SK-N-SH (cell line): ENCODE measurements around the gene TBC1D1. TPM values are rescaled to one million over a fixed set of nuclear protein-coding genes. Genes with fewer than 3 reads are reported as not detected.

Experiments
- CTCF ChIA-PET: fragments of 300-600, 350-600 bp; formaldehyde crosslinking; extraction: SDS; loops from one replicate; lab custom pipeline; 2021; lab: Yijun Ruan, JAX
- POLR2A ChIA-PET: fragments of 350-600 bp; sonication (Branson Sonifier 250); formaldehyde crosslinking; extraction: SDS; loops from one replicate; lab custom pipeline; 2020; ENCODE audit warnings: antibody characterized with exemption, inconsistent platforms; lab: Yijun Ruan, JAX
- DNase-seq: peaks from one replicate; pipeline ENCODE4 v3.0.0; 2012
- H2AFZ ChIP-seq: fragments of 200-600 bp; sonication (generic); 2 replicates; pipeline ENCODE4 v1.8.1; 2016; ENCODE audit warnings: antibody characterized with exemption, mild to moderate bottlenecking, low read depth
- H3F3A ChIP-seq: fragments of 200-600 bp; sonication (generic); replicated peaks from 2 replicates; pipeline ENCODE3; 2016; ENCODE audit warnings: antibody characterized with exemption, mild to moderate bottlenecking; ENCODE audit not compliant: insufficient read depth
- H3K27ac ChIP-seq, 2 experiments: fragments of 200-500 bp in 1 of 2; fragments of 200-600 bp in 1 of 2; sonication (Bioruptor generic) in 1 of 2; sonication (generic), shearing (Covaris generic) in 1 of 2; 2 replicates each; pipeline versions ENCODE4 v1.5.1 to v1.6.1; 2014 to 2016; ENCODE audit warnings: low read depth in 2 of 2, inconsistent platforms in 1 of 2, low read length in 1 of 2, mild to moderate bottlenecking in 1 of 2, mixed read lengths in 1 of 2
- H3K27me3 ChIP-seq: fragments of 200-600 bp; sonication (generic), shearing (Covaris generic); 2 replicates; pipeline ENCODE4 v1.6.1; 2016; ENCODE audit warnings: mixed run types; ENCODE audit not compliant: insufficient read depth
- H3K36me3 ChIP-seq, 2 experiments: fragments of 200-500 bp in 1 of 2; fragments of 200-600 bp in 1 of 2; sonication (Bioruptor generic) in 1 of 2; sonication (generic) in 1 of 2; replicated peaks in 1 of 2; 2 replicates each; pipeline versions ENCODE3 to v1.5.1; 2014 to 2016; ENCODE audit warnings: low read length in 1 of 2, mild to moderate bottlenecking in 1 of 2; ENCODE audit not compliant: insufficient read depth in 2 of 2, control insufficient read depth in 1 of 2
- H3K4me1 ChIP-seq, 2 experiments: fragments of 200-500 bp in 1 of 2; fragments of 200-600 bp in 1 of 2; sonication (Bioruptor generic) in 1 of 2; sonication (generic), shearing (Covaris generic) in 1 of 2; 2 replicates each; pipeline versions ENCODE4 v1.5.1 to v1.6.1; 2014 to 2016; ENCODE audit warnings: low read depth in 1 of 2, low read length in 1 of 2, mixed run types in 1 of 2; ENCODE audit not compliant: insufficient read depth in 2 of 2, control insufficient read depth in 1 of 2
- H3K4me2 ChIP-seq: fragments of 200-600 bp; sonication (generic), shearing (Covaris generic); 2 replicates; pipeline ENCODE4 v1.6.1; 2017; ENCODE audit warnings: mixed run types
- H3K4me3 ChIP-seq, 2 experiments: fragments of 200-500 bp in 1 of 2; fragments of 200-600 bp in 1 of 2; sonication (Bioruptor generic) in 1 of 2; sonication (generic), shearing (Covaris generic) in 1 of 2; 2 replicates each; pipeline versions ENCODE4 v1.5.1 to v1.8.1; 2014 to 2016; ENCODE audit warnings: low read depth in 2 of 2, inconsistent platforms in 1 of 2, low read length in 1 of 2, mild to moderate bottlenecking in 1 of 2, mixed read lengths in 1 of 2, moderate library complexity in 1 of 2
- H3K79me2 ChIP-seq: fragments of 200-600 bp; sonication (generic); 2 replicates; pipeline ENCODE4 v1.8.1; 2017; ENCODE audit warnings: mild to moderate bottlenecking; ENCODE audit not compliant: insufficient read depth
- H3K9ac ChIP-seq: fragments of 200-600 bp; sonication (generic); 2 replicates; pipeline ENCODE4 v1.6.1; 2017; ENCODE audit warnings: mixed run types
- H3K9me2 ChIP-seq: fragments of 200-600 bp; sonication (generic); 2 replicates; pipeline ENCODE4 v1.6.1; 2017; ENCODE audit warnings: mixed run types
- H3K9me3 ChIP-seq: fragments of 200-600 bp; sonication (generic); 2 replicates; pipeline ENCODE4 v1.6.1; 2017; ENCODE audit warnings: mixed run types, mild to moderate bottlenecking, moderate library complexity
- H4K20me1 ChIP-seq: fragments of 200-600 bp; sonication (generic); 2 replicates; pipeline ENCODE4 v1.6.1; 2017; ENCODE audit warnings: mild to moderate bottlenecking, mixed run types; ENCODE audit not compliant: insufficient read depth
- CHD2 ChIP-seq: fragments of 150-350 bp; IDR thresholded peaks from 2 replicates; pipeline ENCODE4 v1.6.1; 2018; ENCODE audit warnings: low read length; ENCODE audit not compliant: partially characterized antibody
- CTCF ChIP-seq: fragments of 200-600 bp; sonication (generic); IDR thresholded peaks from 2 replicates; pipeline ENCODE4 v1.6.1; 2017; ENCODE audit warnings: antibody characterized with exemption, mild to moderate bottlenecking, moderate library complexity
- ELF1 ChIP-seq: IDR thresholded peaks from 2 replicates; pipeline ENCODE4 v1.4.0; 2012
- EZH2phosphoT487 ChIP-seq: fragments of 200-600 bp; sonication (generic); IDR thresholded peaks from 2 replicates; pipeline ENCODE4 v1.6.1; 2017; ENCODE audit warnings: low read depth, mixed run types, mild to moderate bottlenecking, antibody characterized with exemption, moderate library complexity, borderline replicate concordance
- IRF3 ChIP-seq: fragments of 150-350 bp; IDR thresholded peaks from 2 replicates; pipeline ENCODE4 v1.6.1; 2016; ENCODE audit warnings: mild to moderate bottlenecking, low read depth, low read length
- NRF1 ChIP-seq: IDR thresholded peaks from 2 replicates; pipeline ENCODE4 v1.6.1; 2012; ENCODE audit warnings: low read depth, mild to moderate bottlenecking, low read length
- POLR2AphosphoS5 ChIP-seq: IDR thresholded peaks from 2 replicates; pipeline ENCODE4 v1.6.1; 2012; ENCODE audit warnings: low read depth, low read length
- REST ChIP-seq: IDR thresholded peaks from 2 replicates; pipeline ENCODE4 v1.6.1; 2012; ENCODE audit warnings: mild to moderate bottlenecking, low read depth, low read length, moderate library complexity
- RFX5 ChIP-seq: IDR thresholded peaks from 2 replicates; pipeline ENCODE4 v1.6.1; 2012; ENCODE audit warnings: mild to moderate bottlenecking, improper control_type of control experiment, low read length
- RXRA ChIP-seq: IDR thresholded peaks from 2 replicates; pipeline ENCODE4 v1.4.0; 2012; ENCODE audit warnings: low read depth, mild to moderate bottlenecking, borderline replicate concordance
- SIN3A ChIP-seq: IDR thresholded peaks from 2 replicates; pipeline ENCODE4 v1.6.1; 2012; ENCODE audit warnings: low read depth, mild to moderate bottlenecking, low read length, moderate library complexity, borderline replicate concordance
- SMC3 ChIP-seq: IDR thresholded peaks from 2 replicates; pipeline ENCODE4 v1.6.1; 2012; ENCODE audit warnings: low read depth, low read length, improper control_type of control experiment
- TAF1 ChIP-seq: IDR thresholded peaks from 2 replicates; pipeline ENCODE4 v1.6.1; 2012; ENCODE audit warnings: low read depth, mild to moderate bottlenecking, low read length, moderate library complexity, borderline replicate concordance
- TCF12 ChIP-seq: IDR thresholded peaks from 2 replicates; pipeline ENCODE4 v1.4.0; 2012
- TEAD4 ChIP-seq: IDR thresholded peaks from 2 replicates; pipeline ENCODE4 v1.4.0; 2012; ENCODE audit warnings: mild to moderate bottlenecking, borderline replicate concordance; ENCODE audit not compliant: insufficient read depth
- YY1 ChIP-seq: IDR thresholded peaks from 2 replicates; pipeline ENCODE4 v1.4.0; 2012; ENCODE audit warnings: low read depth, mild to moderate bottlenecking
- WGBS: methylation state at CpG from one replicate; pipeline ENCODE4 v1.1.6; 2017; ENCODE audit warnings: low lambda C conversion rate; 5-methylcytosine and 5-hydroxymethylcytosine counted together
- polyA plus RNA-seq, 3 experiments: library from polyadenylated mRNA; depleted of rRNA; stranded (reverse); fragments of >200 nt; gene quantifications; 2 replicates each; pipeline ENCODE4 v1.2.3, GENCODE V29; 2012

The TBC1D1 gene
- polyA plus RNA-seq, 1 of the 3 experiments (the other 2 are of a cell fraction) = 29.8 TPM

GRCh38 chr4:37946503-37947179, 55.8 kb downstream of the TBC1D1 start:
- H3K4me2 ChIP-seq = no peak overlapping the region
- peaks cover 6% of the 10 kb centered on the region; the same call in 1 of the 2 replicates for H3K27me3 ChIP-seq
- H3K36me3 ChIP-seq = no peaks in the 10 kb centered on the region
- no peaks in the 10 kb centered on the region for H3K9me3 ChIP-seq
- TF ChIP-seq IRF3 (no peak), NRF1 (no peak), RXRA (no peak), YY1 (no peak), ELF1 (no peak), CHD2 (no peak), SIN3A (no peak), POLR2AphosphoS5 (no peak), REST (no peak), SMC3 (no peak), RFX5 (no peak), TCF12 (no peak), TEAD4 (no peak), EZH2phosphoT487 (no peak), CTCF (no peak), TAF1 (no peak)
- no peak overlapping the region for H3K4me3 ChIP-seq
- no peaks in the 10 kb centered on the region for H3K9me2 ChIP-seq
- CTCF ChIA-PET = no interaction called here
- no peaks in the 10 kb centered on the region for H4K20me1 ChIP-seq
- no peak overlapping the region for H2AFZ ChIP-seq
- H3K27ac ChIP-seq = no peak overlapping the region
- no peak overlapping the region for H3K9ac ChIP-seq
- H3F3A ChIP-seq = no peaks in the 10 kb centered on the region
- WGBS = 80% methylated on average over 10 of the region's 10 CpGs
- POLR2A ChIA-PET = no interaction called here
- H3K4me1 ChIP-seq = no peaks in the 10 kb centered on the region; a peak in 1 of 4 replicates
- no peak for DNase-seq
- H3K79me2 ChIP-seq = no peaks in the 10 kb centered on the region
